CD4-positive, alpha-beta T cell (primary cell): ENCODE data around the gene TIMM22. TPM values are rescaled to one million over a fixed set of nuclear protein-coding genes. Genes with fewer than 3 reads are reported as not detected.
"Not testable (repeated sequence)": the region's sequence is repeated elsewhere in the genome, so short reads cannot be mapped to it uniquely, and the experiment has no call there.

Experiments used
- ATAC-seq: fragments of 200-7000 bp; cut with Tn5 transposase; one replicate; pipeline ENCODE4 v1.10.0; 2022; ENCODE audit warnings: mild to moderate bottlenecking; ENCODE audit not compliant: poor library complexity
- CTCF ChIA-PET: fragments of 350-600 bp; sonication (Branson Sonifier 250); formaldehyde crosslinking; loops from one replicate; lab custom pipeline; 2021; ENCODE audit warnings: antibody characterized with exemption, inconsistent platforms; lab: Charles Lee
- POLR2A ChIA-PET: fragments of 350-600 bp; sonication (Branson Sonifier 250); formaldehyde crosslinking; loops from one replicate; lab custom pipeline; 2021; ENCODE audit warnings: antibody characterized with exemption, inconsistent platforms; lab: Charles Lee
- DNase-seq, 14 experiments: peaks; one replicate each; pipeline ENCODE4 v3.0.0-alpha.2; 2013 to 2020; ENCODE audit warnings: mixed read lengths in 2 of 14
- H3K27ac ChIP-seq, 2 donors: one replicate each; pipeline versions ENCODE4 v1.5.1 to v1.7.0; 2013; ENCODE audit warnings: low read length in 2 of 2, low read depth in 1 of 2, mild to moderate bottlenecking in 1 of 2
- H3K27me3 ChIP-seq, 2 experiments: 1 replicate in 1 of 2; 2 replicates in 1 of 2; pipeline versions ENCODE4 v1.6.1 to v1.7.0; 2013; ENCODE audit warnings: low read length in 2 of 2, control low read depth in 1 of 2, mild to moderate bottlenecking in 1 of 2, moderate library complexity in 1 of 2; ENCODE audit not compliant: insufficient read depth in 2 of 2, control insufficient read depth in 1 of 2
- H3K36me3 ChIP-seq: one replicate; pipeline ENCODE4 v1.6.1; 2013; ENCODE audit warnings: low read length, control low read depth; ENCODE audit not compliant: insufficient read depth
- H3K4me1 ChIP-seq: one replicate; pipeline ENCODE4 v1.6.1; 2013; ENCODE audit warnings: low read length, control low read depth; ENCODE audit not compliant: insufficient read depth
- H3K4me3 ChIP-seq: one replicate; pipeline ENCODE4 v1.5.1; 2013; ENCODE audit warnings: mild to moderate bottlenecking, low read length, moderate library complexity
- H3K9me3 ChIP-seq, 2 experiments: 1 replicate in 1 of 2; 2 replicates in 1 of 2; pipeline versions ENCODE4 v1.6.1 to v1.7.0; 2013; ENCODE audit warnings: low read length in 2 of 2, mild to moderate bottlenecking in 2 of 2, control low read depth in 1 of 2, moderate library complexity in 1 of 2; ENCODE audit not compliant: control insufficient read depth in 1 of 2, insufficient read depth in 1 of 2
- H3K27ac Mint-ChIP-seq: one replicate; pipeline ENCODE4 v1.8.0; 2020; ENCODE audit warnings: mixed read lengths
- H3K27me3 Mint-ChIP-seq: one replicate; pipeline ENCODE4 v1.8.0; 2021; ENCODE audit warnings: mixed read lengths
- H3K36me3 Mint-ChIP-seq: one replicate; pipeline ENCODE4 v1.8.0; 2021; ENCODE audit warnings: low read depth, mixed read lengths
- H3K4me1 Mint-ChIP-seq: one replicate; pipeline ENCODE4 v1.8.0; 2021; ENCODE audit warnings: low read depth, mixed read lengths
- H3K4me3 Mint-ChIP-seq: one replicate; pipeline ENCODE4 v1.8.0; 2020; ENCODE audit warnings: mild to moderate bottlenecking, mixed read lengths
- H3K9me3 Mint-ChIP-seq: one replicate; pipeline ENCODE4 v1.8.0; 2020; ENCODE audit warnings: mixed read lengths
- CTCF ChIP-seq: fragments of 200-600 bp; IDR thresholded peaks from one replicate; pipeline ENCODE4 v1.8.0; 2022; ENCODE audit warnings: antibody characterized with exemption, mild to moderate bottlenecking
- intact Hi-C, 2 experiments: fragments of 100-400 bp; cut with DNase I in 1 of 2; cut with micrococcal nuclease in 1 of 2; formaldehyde crosslinking; loops; one replicate each; pipeline versions ENCODE4 v1.15.1 to v1.9.0; 2023 to 2025; cut with DNase I, micrococcal nuclease
- total RNA-seq, 174 experiments: library from RNA in 2 of 174; stranded (reverse) in 2 of 174; gene quantifications; one replicate each; pipeline ENCODE4 v1.2.3 and lab custom pipeline; 2021 to 2026

The TIMM22 gene
- total RNA-seq, 2 experiments from 2014 or later = 10.2 to 10.9 TPM

GRCh38 chr17:968812-969730 is 27.9 kb upstream of the TIMM22 start:
- DNase-seq (no peak), ATAC-seq (no peak)
- H3K36me3 Mint-ChIP-seq = no peaks in the 10 kb centered on the region
- H3K27me3 Mint-ChIP-seq = peaks cover 63% of the 10 kb centered on the region
- intact Hi-C loops = no loop called here
- no peaks in the 10 kb centered on the region for H3K4me1 ChIP-seq
- H3K9me3 ChIP-seq = no peaks in the 10 kb centered on the region
- no peak for TF ChIP-seq CTCF
- no peak overlapping the region for H3K27ac ChIP-seq
- H3K4me3 Mint-ChIP-seq = no peak overlapping the region
- H3K4me3 ChIP-seq = no peak overlapping the region
- peaks cover 3 to 4% of the 10 kb centered on the region in 2 experiments for H3K27me3 ChIP-seq
- no peaks in the 10 kb centered on the region for H3K36me3 ChIP-seq
- ChIA-PET CTCF (no interaction called here), POLR2A (no interaction called here)
- no peak overlapping the region for H3K27ac Mint-ChIP-seq
- H3K4me1 Mint-ChIP-seq = no peaks in the 10 kb centered on the region
- H3K9me3 Mint-ChIP-seq = no peaks in the 10 kb centered on the region

GRCh38 chr17:969811-970355 is 27.0 kb upstream of the TIMM22 start:
- no peaks in the 10 kb centered on the region for H3K36me3 ChIP-seq
- no peak overlapping the region for H3K27ac Mint-ChIP-seq
- H3K27me3 ChIP-seq = peaks cover 3 to 6% of the 10 kb centered on the region in 2 experiments
- peaks cover 61% of the 10 kb centered on the region for H3K27me3 Mint-ChIP-seq
- ChIA-PET CTCF (interaction anchor here (1.0 kb wide), 1 partner anchor 27 kb away, joined by 3 read pairs; the partner anchor contains the start of gene TIMM22), POLR2A (no interaction called here)
- no peak for TF ChIP-seq CTCF
- H3K4me1 ChIP-seq = no peaks in the 10 kb centered on the region
- no peaks in the 10 kb centered on the region for H3K9me3 Mint-ChIP-seq
- no peaks in the 10 kb centered on the region for H3K4me1 Mint-ChIP-seq
- H3K36me3 Mint-ChIP-seq = no peaks in the 10 kb centered on the region
- H3K4me3 ChIP-seq = no peak overlapping the region
- intact Hi-C loops = no loop called here
- no peak overlapping the region for H3K4me3 Mint-ChIP-seq
- ATAC-seq (no peak), DNase-seq (no peak)
- no peak overlapping the region for H3K27ac ChIP-seq
- no peaks in the 10 kb centered on the region for H3K9me3 ChIP-seq

GRCh38 chr17:970364-970763 is 26.6 kb upstream of the TIMM22 start:
- no peak for TF ChIP-seq CTCF
- H3K4me1 Mint-ChIP-seq = no peaks in the 10 kb centered on the region
- H3K27me3 Mint-ChIP-seq = peaks cover 61% of the 10 kb centered on the region
- no peak for DNase-seq
- no peaks in the 10 kb centered on the region for H3K36me3 Mint-ChIP-seq
- H3K9me3 ChIP-seq = no peaks in the 10 kb centered on the region
- H3K27me3 ChIP-seq = peaks cover 8 to 10% of the 10 kb centered on the region in 2 experiments
- POLR2A ChIA-PET = no interaction called here
- H3K9me3 Mint-ChIP-seq = no peaks in the 10 kb centered on the region
- intact Hi-C loops = no loop called here
- no peak overlapping the region for H3K27ac Mint-ChIP-seq
- no peaks in the 10 kb centered on the region for H3K36me3 ChIP-seq
- H3K4me3 ChIP-seq = no peak overlapping the region
- no peak overlapping the region for H3K4me3 Mint-ChIP-seq
- ATAC-seq = no peak
- H3K4me1 ChIP-seq = no peaks in the 10 kb centered on the region
- CTCF ChIA-PET = interaction anchor here (1.0 kb wide), 1 partner anchor 26 kb away, joined by 3 read pairs; the partner anchor contains the start of gene TIMM22
- no peak overlapping the region for H3K27ac ChIP-seq

GRCh38 chr17:971861-972260 is 25.1 kb upstream of the TIMM22 start:
- H3K36me3 Mint-ChIP-seq, DNase-seq, POLR2A ChIA-PET, H3K9me3 Mint-ChIP-seq, H3K27ac ChIP-seq, ATAC-seq, H3K4me1 ChIP-seq, H3K4me3 Mint-ChIP-seq, H3K4me1 Mint-ChIP-seq, CTCF ChIA-PET, H3K9me3 ChIP-seq, H3K27ac Mint-ChIP-seq, H3K4me3 ChIP-seq, intact Hi-C loops, H3K36me3 ChIP-seq: not testable (repeated sequence)
- H3K27me3 ChIP-seq = peaks cover 14 to 24% of the 10 kb centered on the region in 2 experiments
- H3K27me3 Mint-ChIP-seq = peaks cover 70% of the 10 kb centered on the region
